ENCODE results near the gene FAM117A.
"Not testable (repeated sequence)": the region's sequence is repeated elsewhere in the genome, so short reads cannot be mapped to it uniquely, and the experiment has no call there.

Gene FAM117A

DNA sequence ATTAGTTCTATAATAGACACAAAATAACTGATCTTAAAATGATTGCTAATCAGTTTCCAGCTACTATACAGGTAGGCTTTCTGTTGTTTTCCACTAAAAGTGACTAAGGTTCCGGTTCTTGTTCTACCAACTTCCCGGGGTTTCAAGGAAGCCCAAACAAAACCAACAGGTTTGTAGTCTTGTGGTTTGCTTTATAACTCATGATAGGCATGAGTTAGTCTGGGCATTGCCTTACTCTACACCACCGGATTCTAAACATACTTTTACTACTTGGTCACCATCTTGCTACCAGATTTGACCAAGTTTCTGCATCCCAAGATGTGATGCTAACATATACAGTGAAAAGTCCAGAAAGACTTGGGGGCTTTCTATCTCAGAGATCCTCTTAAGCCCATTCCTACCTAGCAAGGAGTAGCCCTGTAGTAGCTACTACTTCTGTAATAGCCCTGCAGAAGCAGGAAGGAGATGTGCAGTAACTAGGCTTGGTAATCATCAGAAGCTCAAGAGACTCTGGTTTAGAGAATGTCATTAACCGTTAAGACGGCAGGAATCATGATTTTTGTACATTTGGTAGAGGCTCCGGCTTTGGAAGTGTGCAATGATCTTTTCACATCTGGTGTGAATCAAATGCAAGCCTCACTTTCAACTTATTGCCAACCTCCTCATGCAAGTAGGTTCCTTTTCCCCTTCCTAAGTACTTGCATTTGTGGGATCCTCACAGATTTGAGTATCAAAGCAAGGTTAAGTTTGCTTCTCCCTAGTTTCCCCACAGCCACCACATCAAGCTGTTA is 1.6 kb downstream of the FAM117A start:
- no peak for DNase-seq (ENCODE audit: low spot score)

DNA sequence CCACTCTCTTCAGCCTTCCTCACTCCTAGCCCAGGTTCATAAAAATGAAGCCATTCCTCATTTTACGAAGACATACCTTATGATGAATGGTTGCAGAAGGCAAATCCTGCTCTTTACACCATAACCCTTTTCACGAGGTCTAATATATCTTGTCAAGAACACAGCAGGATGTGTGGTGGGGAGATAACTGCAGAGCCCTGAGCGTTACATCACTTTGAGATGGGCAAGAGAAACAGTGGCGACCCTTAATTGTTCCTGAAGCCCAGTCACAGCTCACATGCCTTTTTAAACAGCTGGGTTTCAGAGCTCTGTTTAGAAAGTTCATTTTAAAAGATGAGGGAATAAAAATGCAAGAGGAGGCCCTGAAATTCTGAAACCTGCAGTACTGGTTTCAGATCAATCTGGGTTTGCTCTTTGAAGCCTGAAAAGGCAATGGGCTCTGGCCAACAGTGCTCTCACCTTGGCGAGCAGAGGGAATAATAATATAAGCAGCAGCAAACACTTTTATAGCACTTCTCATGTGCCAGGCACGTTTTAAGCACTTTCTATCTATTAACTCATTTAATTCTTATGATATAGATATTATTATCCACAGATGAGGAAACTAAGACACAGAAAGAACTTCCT is 2.9 kb downstream of the FAM117A start:
- DNase-seq (ENCODE audit: low spot score) = no peak

DNA sequence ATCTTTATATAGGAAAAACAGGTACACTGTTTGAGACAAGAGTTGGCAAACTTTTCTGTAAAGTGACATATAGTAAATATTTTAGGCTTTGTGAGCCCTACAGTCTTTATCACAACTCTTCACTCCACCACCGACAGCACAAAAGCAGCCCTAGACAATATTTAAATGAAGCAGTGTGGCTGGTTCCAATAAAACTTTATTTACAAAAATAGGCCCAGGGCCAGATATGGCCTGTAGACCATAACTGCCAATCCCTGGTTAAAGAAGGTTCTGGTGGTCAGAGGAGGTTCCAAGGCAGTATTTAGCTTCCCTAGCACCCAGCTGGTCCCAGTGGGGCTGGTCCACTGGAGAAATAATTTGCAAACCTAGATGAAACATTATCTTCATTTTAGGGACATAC is 3.6 kb downstream of the FAM117A start:
- DNase-seq (ENCODE audit: low spot score) = no peak

DNA sequence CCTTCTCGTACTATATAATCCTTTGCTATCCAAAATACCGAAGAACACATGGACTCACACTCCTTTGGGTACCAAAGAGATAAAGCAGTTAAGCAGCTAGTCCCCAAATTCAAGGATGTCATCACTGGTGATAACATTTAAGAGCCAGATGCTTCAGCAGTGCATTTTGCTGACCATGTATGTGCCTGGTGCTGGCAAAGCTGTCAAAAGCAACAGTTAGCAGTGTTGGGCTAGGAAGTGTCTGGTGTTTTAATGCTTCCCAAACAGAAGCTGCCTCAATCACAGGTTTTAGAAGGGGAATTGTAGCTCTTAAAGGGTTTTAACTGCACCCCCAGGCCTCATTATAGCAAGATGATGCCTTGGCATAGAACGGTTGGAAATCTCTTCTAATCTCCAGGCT is 4.7 kb downstream of the FAM117A start:
- DNase-seq (ENCODE audit: low spot score) = no peak

DNA sequence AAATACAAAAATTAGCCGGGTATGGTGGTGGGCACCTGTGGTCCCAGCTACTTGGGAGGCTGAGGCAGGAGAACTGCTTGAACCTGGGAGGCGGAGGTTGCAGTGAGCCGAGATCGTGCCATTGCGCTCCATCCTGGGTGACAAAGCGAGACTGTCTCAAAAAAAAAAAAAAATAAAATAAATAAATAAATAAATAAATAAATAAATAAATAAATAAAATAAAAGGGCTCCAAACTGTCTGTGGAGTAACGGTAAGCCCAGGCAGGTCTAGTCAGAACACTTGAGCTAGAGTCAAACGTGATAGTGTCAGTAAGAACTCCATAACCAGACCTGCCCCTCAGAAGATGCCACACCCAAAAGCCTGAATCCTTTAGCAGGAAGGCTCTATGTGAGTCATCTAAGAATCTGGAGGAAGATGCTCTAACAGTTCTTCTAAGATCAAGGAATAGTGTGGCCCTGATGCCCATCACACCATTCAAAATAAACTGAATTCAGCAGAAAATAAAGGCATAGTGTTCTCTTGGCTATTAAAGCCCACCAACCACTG is 5.4 kb downstream of the FAM117A start:
- DNase-seq (ENCODE audit: low spot score) = not testable (repeated sequence)

DNA sequence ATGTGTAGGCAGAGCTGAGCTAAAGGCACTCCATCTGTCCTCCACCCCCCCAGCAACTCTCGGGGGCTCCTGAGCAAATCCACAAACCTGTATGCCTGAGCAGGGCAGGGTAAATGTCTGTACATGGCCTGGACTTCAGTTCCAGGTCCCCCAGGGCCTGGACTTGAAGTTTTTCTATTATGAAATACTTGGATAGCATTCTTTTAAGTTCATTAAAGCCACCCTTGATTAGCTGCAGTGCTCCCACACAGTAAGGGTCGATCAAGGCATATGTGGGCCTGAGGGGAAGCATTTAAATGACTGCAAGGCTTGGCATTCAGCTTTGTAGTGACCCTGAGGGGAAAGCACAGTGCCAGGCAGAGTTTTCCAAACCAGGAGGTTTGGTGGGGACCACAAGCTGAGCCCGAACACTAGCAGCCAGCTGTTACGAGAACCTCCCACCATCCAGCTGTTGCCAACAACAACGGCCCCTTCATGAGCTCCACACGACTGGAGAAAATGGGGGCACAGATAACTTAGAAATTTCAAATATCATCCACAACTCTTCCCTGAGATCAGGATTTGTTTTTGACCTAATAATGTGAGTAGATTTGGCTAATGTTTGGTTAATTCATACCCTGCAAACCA is 6.7 kb downstream of the FAM117A start:
- no peak for DNase-seq (ENCODE audit: low spot score)

DNA sequence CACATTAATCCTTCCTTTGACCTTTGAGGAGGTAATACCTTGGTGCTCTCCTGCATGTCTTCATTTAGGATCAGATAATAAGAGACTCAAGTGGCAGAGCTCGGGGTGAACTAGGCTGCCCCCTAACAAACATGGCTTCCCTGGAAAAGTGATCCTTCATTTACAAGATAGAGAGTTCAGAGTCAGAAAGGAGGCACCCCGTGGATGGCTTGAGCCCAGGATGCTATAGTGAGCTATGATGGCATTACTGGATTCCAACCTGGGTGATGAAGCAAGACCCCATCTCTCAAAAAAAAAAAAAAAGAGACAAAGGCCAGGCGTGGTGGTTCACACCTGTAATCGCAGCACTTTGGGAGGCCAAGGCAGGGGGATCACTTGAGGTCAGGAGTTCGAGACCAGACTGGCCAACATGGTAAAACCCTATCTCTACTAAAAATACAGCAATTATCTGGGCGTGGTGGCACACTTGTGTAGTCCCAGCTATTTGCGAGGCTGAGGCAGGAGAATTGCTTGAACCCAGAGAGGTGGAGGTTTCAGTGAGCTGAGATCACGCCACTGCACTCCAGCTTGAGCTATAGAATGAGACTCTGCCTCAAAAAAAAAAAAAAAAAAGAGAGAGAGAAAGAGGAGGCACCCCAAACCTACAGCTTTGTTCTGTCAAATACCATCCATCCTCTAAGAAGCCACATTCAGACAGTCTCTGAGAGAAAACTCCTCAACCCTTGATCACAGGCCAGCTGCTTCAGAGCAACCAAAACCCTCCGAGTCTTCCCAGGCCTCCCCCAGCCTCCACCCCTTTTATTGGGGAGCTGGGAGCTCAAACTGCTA is 7.4 kb downstream of the FAM117A start:
- DNase-seq (ENCODE audit: low spot score) = no peak

DNA sequence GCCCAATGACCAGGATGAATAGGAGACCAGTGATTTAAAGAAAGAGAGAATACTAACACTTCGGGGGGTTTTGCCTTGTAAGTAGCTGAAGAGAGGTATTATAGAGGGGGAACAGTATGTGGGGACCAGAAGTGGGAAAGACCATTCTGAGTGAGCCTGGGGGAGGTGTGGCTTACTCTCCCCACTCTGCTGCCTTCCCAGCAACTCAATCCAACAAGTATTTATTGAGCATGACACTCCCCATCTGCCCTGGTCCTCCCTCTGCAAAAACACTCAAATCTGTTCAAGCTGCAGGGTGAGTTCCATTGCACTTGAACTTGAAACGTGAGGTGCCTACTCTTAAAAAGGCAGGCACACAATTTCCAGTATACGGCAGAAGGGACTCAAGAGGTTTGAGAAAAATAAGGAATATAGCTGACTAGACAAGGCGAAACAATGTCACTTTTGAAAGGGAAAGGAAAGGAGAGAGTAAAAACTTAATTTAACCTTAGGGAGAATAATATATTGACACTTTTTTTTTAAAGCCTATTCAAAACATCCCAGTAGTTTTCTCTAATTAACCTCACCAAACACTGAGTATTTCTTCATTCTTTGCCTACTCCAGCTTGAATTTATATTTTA is 8.2 kb downstream of the FAM117A start:
- no peak for DNase-seq (ENCODE audit: low spot score)

DNA sequence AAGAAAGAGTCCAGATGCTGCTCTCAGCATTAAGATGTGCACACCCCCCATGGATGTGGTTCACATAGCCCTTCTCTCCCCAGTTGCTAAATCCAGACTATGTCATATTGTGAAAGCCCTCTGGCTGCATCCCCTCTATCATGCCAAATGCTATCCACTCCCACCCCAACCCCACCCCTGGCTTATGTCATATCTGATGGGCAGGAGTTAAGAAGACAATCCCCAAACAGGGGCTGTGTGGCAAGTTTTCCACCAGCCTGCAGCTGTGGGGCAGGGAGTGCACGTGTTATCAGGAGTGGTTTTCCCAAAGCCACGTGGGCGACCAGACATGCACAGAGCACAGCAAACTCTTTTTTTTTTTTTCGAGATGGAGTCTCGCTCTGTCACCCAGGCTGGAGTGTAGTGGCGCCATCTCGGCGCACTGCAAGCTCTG is 10.0 kb downstream of the FAM117A start:
- no peak for DNase-seq (ENCODE audit: low spot score)

DNA sequence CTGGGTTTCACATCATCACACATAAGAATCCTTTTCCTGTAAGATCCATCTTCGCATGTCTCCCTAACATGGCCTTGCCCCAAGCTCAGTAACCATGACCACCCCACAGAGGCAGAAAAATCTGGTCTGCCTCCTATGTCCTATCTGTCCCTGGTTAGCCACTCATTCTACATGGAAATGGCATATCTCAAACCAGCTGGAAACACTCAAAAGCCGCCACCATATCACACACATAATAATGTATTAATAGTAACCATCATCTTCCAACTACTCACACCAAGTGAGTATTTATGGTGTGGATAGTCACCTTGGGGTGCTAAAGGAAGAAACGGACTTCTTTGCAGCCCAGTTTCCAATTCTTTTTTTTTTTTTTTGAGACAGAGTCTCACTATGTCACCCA is 11.4 kb downstream of the FAM117A start:
- DNase-seq (ENCODE audit: low spot score) = no peak

DNA sequence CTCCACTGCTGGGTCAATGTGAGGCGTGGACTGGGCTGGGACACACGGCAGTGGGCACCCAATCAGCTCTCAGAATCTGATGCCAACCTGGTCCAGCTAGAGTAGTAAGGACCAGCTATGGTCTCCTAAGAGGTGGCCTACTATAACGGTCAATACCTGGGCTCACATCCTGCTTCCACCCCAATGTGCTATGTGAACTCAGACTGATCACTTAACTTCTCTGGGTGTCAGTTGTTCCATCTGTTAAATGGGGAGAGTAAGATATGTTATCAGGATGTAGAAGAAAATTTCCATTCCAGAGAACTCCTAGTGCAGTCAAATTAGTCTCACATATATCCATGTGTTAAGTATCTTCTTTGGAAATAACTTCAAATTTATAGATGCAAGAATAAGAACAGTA is 14.2 kb downstream of the FAM117A start:
- no peak for DNase-seq (ENCODE audit: low spot score)

DNA sequence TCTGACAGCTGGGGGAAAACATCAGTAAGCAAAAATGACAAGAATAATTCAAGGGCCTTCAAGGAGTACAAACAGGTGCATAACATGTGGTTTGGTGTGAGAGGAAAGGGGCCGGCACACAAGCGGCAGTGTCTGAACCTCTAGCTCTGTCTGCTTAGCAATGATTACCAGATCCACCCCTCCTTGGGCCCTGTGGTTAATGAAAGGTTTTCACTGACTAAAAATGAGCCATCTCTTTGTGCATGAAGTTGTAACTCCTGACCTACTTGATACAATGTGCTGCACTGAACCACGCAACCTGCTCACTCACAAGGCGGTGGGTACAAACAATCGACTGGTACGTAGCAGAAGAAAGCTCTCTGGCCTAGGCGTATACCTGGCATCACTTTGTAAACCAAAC is 15.1 kb downstream of the FAM117A start:
- no peak for DNase-seq (ENCODE audit: low spot score)

DNA sequence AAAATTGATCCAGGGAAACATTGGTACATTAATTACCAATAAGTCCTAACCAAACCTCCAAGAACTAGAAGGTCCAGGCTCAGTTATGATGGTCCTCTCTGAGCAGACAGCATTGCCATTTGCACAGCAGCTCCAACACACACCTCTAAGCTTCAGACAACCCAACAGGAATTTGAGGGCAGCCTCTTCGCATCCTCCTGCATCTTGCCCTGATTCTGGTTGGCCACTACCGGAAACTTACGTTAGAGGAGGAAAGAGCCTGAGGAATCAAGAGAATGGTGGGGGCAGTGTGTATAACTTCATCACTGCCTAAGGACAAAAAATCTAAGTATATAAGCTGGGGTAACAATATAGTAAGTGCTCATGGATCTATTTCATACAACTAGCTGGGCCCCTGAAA is 15.7 kb downstream of the FAM117A start:
- DNase-seq (ENCODE audit: low spot score) = no peak

DNA sequence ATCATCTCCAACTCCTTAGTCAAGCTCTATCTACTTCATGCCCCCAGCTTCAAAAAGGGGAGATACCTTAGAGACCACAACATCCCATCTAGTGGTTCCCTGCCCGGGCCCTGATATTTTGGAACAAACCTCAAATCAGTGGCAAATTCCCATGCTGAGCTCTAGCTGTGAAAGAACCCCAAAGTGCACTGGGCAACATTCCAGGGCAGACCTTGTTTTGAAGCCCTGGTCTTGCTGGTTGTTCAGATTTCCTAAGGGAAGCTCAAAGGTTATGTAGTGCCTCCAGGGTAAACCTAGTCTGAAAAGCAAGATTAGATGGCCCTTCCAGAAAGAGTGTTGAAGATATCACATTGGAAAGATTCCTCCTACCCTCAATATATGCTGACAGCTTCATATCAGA is 16.3 kb downstream of the FAM117A start:
- DNase-seq (ENCODE audit: low spot score) = no peak

DNA sequence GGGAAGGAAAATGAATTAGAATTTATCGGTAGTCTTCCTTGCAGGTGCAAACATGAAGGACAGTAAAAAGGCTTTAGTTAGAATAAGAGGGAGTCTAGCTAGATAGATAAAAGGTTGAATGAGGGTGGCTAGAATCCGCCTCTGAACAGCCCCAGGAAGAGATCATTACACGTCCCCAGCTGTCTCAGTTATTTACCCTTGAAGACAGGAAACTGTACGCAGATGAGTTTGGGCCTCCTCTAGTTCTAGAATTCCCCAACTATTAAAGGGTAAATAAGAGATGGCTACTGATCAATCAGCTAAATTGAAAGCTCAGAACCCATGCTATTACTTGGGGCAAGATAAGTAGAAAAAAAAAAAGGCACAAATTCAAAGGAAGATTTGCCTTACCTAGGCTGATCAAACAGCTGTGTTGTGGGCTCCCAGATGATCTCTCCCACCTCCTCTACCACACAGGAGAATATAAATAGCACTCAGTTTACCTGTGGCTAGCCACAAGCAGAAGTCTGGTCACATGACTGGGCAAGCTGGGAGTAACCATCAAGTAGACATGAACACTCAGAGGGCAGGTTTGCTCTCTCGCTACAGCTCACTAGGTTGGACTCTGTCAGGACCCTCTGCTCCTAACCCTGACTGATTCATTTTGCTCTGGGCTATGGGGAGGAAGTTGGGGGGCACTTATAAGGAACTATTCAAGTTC is 17.0 kb downstream of the FAM117A start:
- DNase-seq (ENCODE audit: low spot score) = no peak

DNA sequence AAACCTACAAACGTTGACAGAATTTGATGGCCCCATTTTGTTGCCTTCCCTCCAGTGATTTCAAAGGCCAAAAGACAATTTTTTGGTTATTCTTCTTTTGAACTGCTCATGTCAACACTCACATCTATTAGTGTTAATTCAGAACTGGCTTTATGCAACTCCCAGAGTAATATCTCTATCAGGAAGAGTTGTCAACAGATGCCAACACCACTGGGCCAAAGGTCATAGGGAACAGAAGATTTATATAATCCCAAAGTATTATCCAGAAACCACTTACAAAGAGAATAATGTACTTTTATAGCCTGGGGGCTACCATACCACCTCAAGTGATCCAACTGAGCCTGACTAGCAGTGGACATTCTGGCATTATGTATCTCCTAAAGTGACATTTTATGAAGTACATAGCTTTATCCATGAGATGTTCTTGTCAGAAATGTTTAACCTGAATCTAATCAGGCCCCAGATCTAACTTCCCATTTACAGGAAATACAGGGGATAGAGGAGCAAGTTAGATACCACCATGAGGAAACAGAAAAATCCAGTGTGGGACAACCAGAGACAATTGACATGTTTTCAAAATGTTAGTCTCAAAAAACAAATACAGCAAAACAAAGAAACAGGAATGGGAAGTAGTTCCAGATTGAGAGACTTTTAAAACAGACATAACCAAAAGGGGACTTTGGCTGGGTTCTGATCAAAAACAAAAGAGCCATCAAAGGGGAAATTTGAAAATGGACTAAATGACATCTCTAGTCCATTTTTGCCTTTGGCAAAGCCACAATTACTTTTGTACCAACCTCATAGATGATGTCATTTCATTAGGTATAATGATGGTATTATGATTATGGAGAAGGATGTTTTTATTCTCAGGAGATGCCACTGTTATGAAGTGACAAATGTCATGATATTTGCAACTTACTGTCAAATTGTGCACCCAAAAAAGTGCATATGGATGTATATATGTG is 18.5 kb downstream of the FAM117A start:
- DNase-seq (ENCODE audit: low spot score) = no peak

DNA sequence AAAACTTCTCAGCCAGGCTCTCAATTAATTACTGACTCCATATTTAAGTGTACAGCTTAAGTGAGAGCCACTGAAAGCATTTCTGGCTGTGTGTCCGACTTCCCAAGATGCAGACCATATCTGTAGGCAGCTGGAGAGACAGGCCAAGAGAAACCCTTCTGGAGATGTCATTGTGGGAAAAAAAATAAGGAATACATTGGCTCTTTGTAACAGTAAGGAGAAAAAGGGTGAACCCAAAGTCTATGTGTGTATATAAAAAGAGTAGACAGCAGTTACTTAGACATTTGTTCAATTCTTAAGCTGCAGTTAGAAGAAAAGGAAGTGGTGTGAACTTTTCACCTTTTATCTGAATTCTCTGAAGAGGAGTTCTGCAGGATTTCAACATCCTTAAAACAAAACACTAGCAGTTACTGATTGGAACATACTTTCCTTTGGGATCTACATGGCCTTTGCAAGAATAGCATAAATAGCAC is 21.7 kb downstream of the FAM117A start:
- no peak for DNase-seq (ENCODE audit: low spot score)

DNA sequence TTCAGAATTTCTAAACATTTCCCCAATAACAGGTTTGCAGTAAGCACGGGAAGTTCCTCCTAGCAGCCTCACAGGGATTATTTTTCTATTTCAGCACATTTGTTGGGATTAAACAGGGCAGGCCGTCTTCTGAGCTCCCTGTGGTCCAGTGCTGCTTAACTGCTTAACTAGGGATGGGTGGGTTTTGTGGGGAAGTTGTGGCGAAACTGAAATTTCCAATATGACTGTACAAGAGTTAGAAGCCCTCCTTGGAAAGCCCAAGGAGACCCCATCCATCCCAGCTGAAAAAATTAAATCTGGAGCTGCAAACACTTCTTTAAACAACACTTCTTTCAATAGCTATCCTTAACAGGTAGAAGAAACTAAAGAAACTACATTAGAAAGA is 22.2 kb downstream of the FAM117A start:
- DNase-seq (ENCODE audit: low spot score) = no peak

DNA sequence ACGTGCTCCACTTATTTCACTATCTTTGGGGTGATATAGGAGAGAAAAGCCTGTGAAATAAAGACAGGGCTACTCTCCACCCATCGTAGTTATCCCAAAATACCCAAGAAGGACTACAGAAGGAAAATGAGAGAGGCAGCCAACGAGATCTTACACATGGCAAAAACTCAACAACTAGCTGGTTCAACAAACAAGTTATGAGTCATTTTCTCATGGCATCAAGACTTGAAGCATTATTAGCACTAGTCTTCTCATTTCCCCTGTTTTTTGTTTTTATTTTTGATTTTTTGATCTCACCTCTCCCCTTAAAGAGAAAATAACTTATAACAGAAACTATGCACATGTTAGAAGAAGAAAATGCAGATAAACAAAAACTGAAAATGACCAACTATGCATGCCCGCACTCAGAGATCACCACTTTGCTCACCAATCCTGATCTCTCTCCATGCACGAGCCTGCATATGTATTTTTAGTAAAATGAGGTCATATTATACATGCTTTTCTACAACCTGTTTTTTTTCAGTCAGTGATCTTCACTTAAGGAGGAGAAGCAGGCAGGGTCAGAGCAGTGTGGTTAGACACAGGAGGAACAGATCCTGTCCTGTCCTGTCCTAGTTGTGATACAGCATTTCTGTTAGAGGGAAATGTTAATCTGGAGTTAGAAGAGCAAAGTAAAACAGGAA is 22.8 kb downstream of the FAM117A start:
- DNase-seq (ENCODE audit: low spot score) = peak; percentile 51
